GM19438 (cell line): ENCODE data around the gene CARD9.

Experiments
- ATAC-seq: cut with Tn5 transposase; IDR thresholded peaks from one replicate; pipeline ENCODE4 v1.9.1; 2021; ENCODE audit warnings: low read depth; ENCODE audit not compliant: unreplicated experiment

Gene CARD9

GRCh38 chr9:136365775-136366222 is 7.7 kb downstream of the CARD9 start:
- no peak for ATAC-seq

GRCh38 chr9:136364942-136365774 is 8.3 kb downstream of the CARD9 start:
- no peak for ATAC-seq

GRCh38 chr9:136363949-136364748 is 9.3 kb downstream of the CARD9 start:
- no peak for ATAC-seq

GRCh38 chr9:136363106-136363948 is 10.1 kb downstream of the CARD9 start, which contains the start of gene DNLZ:
DNLZ (minus strand) TSS chr9:136363744; CDS start chr9:136363714, 30 bp downstream.
- peak; percentile 78 for ATAC-seq

- no peak for ATAC-seq
Measured at GRCh38 chr9:136362450-136362784, 11.1 kb downstream of the CARD9 start.

GRCh38 chr9:136361754-136362449 is 11.6 kb downstream of the CARD9 start:
- ATAC-seq: no peak

GRCh38 chr9:136361047-136361753 is 12.3 kb downstream of the CARD9 start:
- no peak for ATAC-seq

GRCh38 chr9:136359774-136360718 is 13.4 kb downstream of the CARD9 start:
- ATAC-seq: no peak

GRCh38 chr9:136358888-136359287 is 14.6 kb downstream of the CARD9 start:
- ATAC-seq: no peak

GRCh38 chr9:136358016-136358415 is 15.5 kb downstream of the CARD9 start:
- no peak for ATAC-seq

GRCh38 chr9:136357202-136357725 is 16.2 kb downstream of the CARD9 start:
- no peak for ATAC-seq

GRCh38 chr9:136355616-136356557 is 17.6 kb downstream of the CARD9 start:
- ATAC-seq: no peak

GRCh38 chr9:136354592-136355085 is 18.8 kb downstream of the CARD9 start:
- no peak for ATAC-seq

GRCh38 chr9:136353757-136354488 is 19.5 kb downstream of the CARD9 start:
- no peak for ATAC-seq

GRCh38 chr9:136353088-136353487 is 20.4 kb downstream of the CARD9 start:
- ATAC-seq: no peak

- no peak for ATAC-seq
Measured at GRCh38 chr9:136352682-136353081, 20.8 kb downstream of the CARD9 start.
